GM23338 (cell line): Measurements from ENCODE around the gene SLC45A3. TPM values are rescaled to one million over a fixed set of nuclear protein-coding genes. Genes with fewer than 3 reads are reported as not detected.
A peak's percentile ranks its signal among the peaks of the same experiment; 100 is the strongest.

Source experiments
- ATAC-seq: fragments of 200-7000 bp; cut with Tn5 transposase; 3 replicates; pipeline ENCODE4 v1.9.1; 2020
- DNase-seq: peaks from one replicate; pipeline ENCODE4 v3.0.0-alpha.2; 2015; ENCODE audit warnings: low spot score
- H2AFZ ChIP-seq: fragments of 200-600 bp; sonication (generic); 2 replicates; pipeline ENCODE4 v1.8.0; 2016; ENCODE audit warnings: antibody characterized with exemption, mild to moderate bottlenecking, moderate library complexity
- H3F3A ChIP-seq: fragments of 200-600 bp; sonication (generic); replicated peaks from 2 replicates; pipeline ENCODE4 v1.8.0; 2017; ENCODE audit warnings: antibody characterized with exemption, mixed run types, low read depth
- H3K27ac ChIP-seq: fragments of 200-600 bp; sonication (generic); 2 replicates; pipeline ENCODE4 v1.6.1; 2016; ENCODE audit warnings: low read depth
- H3K27me3 ChIP-seq: fragments of 200-600 bp; sonication (generic); 2 replicates; pipeline ENCODE4 v1.8.0; 2016; ENCODE audit warnings: mild to moderate bottlenecking, mixed run types, moderate library complexity; ENCODE audit not compliant: insufficient read depth
- H3K36me3 ChIP-seq: fragments of 200-600 bp; sonication (generic); 2 replicates; pipeline ENCODE4 v1.8.0; 2016; ENCODE audit warnings: mild to moderate bottlenecking; ENCODE audit not compliant: insufficient read depth
- H3K4me1 ChIP-seq: fragments of 200-600 bp; sonication (generic); 2 replicates; pipeline ENCODE4 v1.8.0; 2016; ENCODE audit warnings: mild to moderate bottlenecking, moderate library complexity; ENCODE audit not compliant: insufficient read depth
- H3K4me2 ChIP-seq: fragments of 200-600 bp; sonication (generic); 2 replicates; pipeline ENCODE4 v1.7.1; 2017; ENCODE audit warnings: mixed run types
- H3K4me3 ChIP-seq: fragments of 200-600 bp; sonication (generic); 2 replicates; pipeline ENCODE4 v1.6.1; 2016; ENCODE audit warnings: mixed run types
- H3K79me2 ChIP-seq: fragments of 200-600 bp; sonication (generic); replicated peaks from 2 replicates; pipeline ENCODE4 v1.8.0; 2017; ENCODE audit warnings: mild to moderate bottlenecking; ENCODE audit not compliant: insufficient read depth
- H3K9me2 ChIP-seq: fragments of 200-600 bp; sonication (generic); 2 replicates; pipeline ENCODE4 v1.8.0; 2017; ENCODE audit not compliant: insufficient read depth
- H4K20me1 ChIP-seq: fragments of 200-600 bp; sonication (generic); replicated peaks from 2 replicates; pipeline ENCODE4 v1.8.0; 2017; ENCODE audit warnings: mild to moderate bottlenecking; ENCODE audit not compliant: insufficient read depth
- H3K27ac Mint-ChIP-seq: 2 replicates; pipeline ENCODE4 v1.8.0; 2020; ENCODE audit warnings: inconsistent platforms, mild to moderate bottlenecking, moderate library complexity, mixed read lengths
- H3K27me3 Mint-ChIP-seq: 3 replicates; pipeline ENCODE4 v1.8.0; 2022; ENCODE audit warnings: low read depth, mild to moderate bottlenecking, moderate library complexity, mixed read lengths, inconsistent platforms; ENCODE audit not compliant: insufficient read depth, poor library complexity
- H3K36me3 Mint-ChIP-seq: 3 replicates; pipeline ENCODE4 v1.8.0; 2021; ENCODE audit warnings: low read depth, mild to moderate bottlenecking, inconsistent platforms, moderate library complexity, mixed read lengths
- H3K4me1 Mint-ChIP-seq: 3 replicates; pipeline ENCODE4 v1.8.0; 2020; ENCODE audit warnings: mild to moderate bottlenecking, inconsistent platforms, mixed read lengths
- H3K4me3 Mint-ChIP-seq: 3 replicates; pipeline ENCODE4 v1.8.0; 2021; ENCODE audit warnings: moderate library complexity, mild to moderate bottlenecking, inconsistent platforms, mixed read lengths
- H3K9me3 Mint-ChIP-seq: 3 replicates; pipeline ENCODE4 v1.8.0; 2020; ENCODE audit warnings: moderate library complexity, mild to moderate bottlenecking, inconsistent platforms, mixed read lengths
- CREB1 ChIP-seq: fragments of 250-450 bp; sonication (Bioruptor Pico); IDR thresholded peaks from 2 replicates; pipeline ENCODE4 v1.5.0; 2020; ENCODE audit warnings: low read depth, mild to moderate bottlenecking, moderate library complexity
- EZH2 ChIP-seq: fragments of 200-600 bp; sonication (generic); IDR thresholded peaks from one replicate; pipeline ENCODE4 v1.8.0; 2017; ENCODE audit warnings: antibody characterized with exemption, mild to moderate bottlenecking, low read depth; ENCODE audit not compliant: unreplicated experiment
- EZH2phosphoT487 ChIP-seq: fragments of 200-600 bp; sonication (generic); IDR thresholded peaks from one replicate; pipeline ENCODE4 v1.8.1; 2018; ENCODE audit warnings: antibody characterized with exemption; ENCODE audit not compliant: unreplicated experiment
- JUNB ChIP-seq: IDR thresholded peaks from one replicate; pipeline ENCODE4 v1.6.1; 2016; ENCODE audit warnings: antibody characterized with exemption; ENCODE audit not compliant: unreplicated experiment
- NANOG ChIP-seq: IDR thresholded peaks from 2 replicates; pipeline ENCODE4 v1.6.1; 2016; ENCODE audit warnings: antibody characterized with exemption, borderline replicate concordance
- POLR2AphosphoS5 ChIP-seq: IDR thresholded peaks from 2 replicates; pipeline ENCODE4 v1.6.1; 2016; ENCODE audit warnings: antibody characterized with exemption, low read depth
- STAT1 ChIP-seq: IDR thresholded peaks from one replicate; pipeline ENCODE4 v1.6.1; 2016; ENCODE audit warnings: antibody characterized with exemption; ENCODE audit not compliant: unreplicated experiment
- ZNF114 ChIP-seq: fragments of 250-450 bp; sonication (Bioruptor Pico); IDR thresholded peaks from 2 replicates; pipeline ENCODE4 v1.5.0; 2020; ENCODE audit warnings: mild to moderate bottlenecking, moderate library complexity
- ZNF331 ChIP-seq: fragments of 250-450 bp; sonication (Bioruptor Pico); IDR thresholded peaks from 2 replicates; pipeline ENCODE4 v1.5.0; 2020; ENCODE audit warnings: low read depth, mild to moderate bottlenecking, moderate library complexity
- polyA plus RNA-seq: library from polyadenylated mRNA; unstranded; fragments of >200 nt; fragmentation: Nextera tagmentation; extraction: Ambion mirVana; gene quantifications from 2 replicates; pipeline ENCODE4 v1.2.1, GENCODE V29; 2016
- total RNA-seq: library from RNA; depleted of rRNA; stranded (reverse); fragments of >200 nt; shearing (Covaris generic); gene quantifications from 2 replicates; pipeline ENCODE4 v1.2.3, GENCODE V29; 2014
- TF ChIP-seq, protein P1 (sequence below): IDR thresholded peaks from one replicate; pipeline ENCODE4 v1.6.1; 2018; ENCODE audit warnings: antibody characterized with exemption; ENCODE audit not compliant: unreplicated experiment
- TF ChIP-seq, protein P2 (sequence below): IDR thresholded peaks from 2 replicates; pipeline ENCODE4 v1.6.1; 2016; ENCODE audit warnings: antibody characterized with exemption
- TF ChIP-seq, protein P3 (sequence below), 2 experiments: fragments of 200-600 bp in 1 of 2; sonication (generic) in 1 of 2; conservative IDR thresholded peaks; 2 replicates each; pipeline versions ENCODE4 v1.5.1 to v1.6.1; 2016 to 2017; ENCODE audit warnings: antibody characterized with exemption in 2 of 2, low read depth in 2 of 2, mild to moderate bottlenecking in 2 of 2, moderate library complexity in 1 of 2
- TF ChIP-seq, protein P4 (sequence below): fragments of 250-450 bp; sonication (Bioruptor Pico); IDR thresholded peaks from 2 replicates; pipeline ENCODE4 v1.5.0; 2020; ENCODE audit warnings: mild to moderate bottlenecking, moderate library complexity

SLC45A3 gene
- total and polyA plus RNA-seq, 2 experiments from 2014 or later: 4.7 to 16.0 TPM

DNA sequence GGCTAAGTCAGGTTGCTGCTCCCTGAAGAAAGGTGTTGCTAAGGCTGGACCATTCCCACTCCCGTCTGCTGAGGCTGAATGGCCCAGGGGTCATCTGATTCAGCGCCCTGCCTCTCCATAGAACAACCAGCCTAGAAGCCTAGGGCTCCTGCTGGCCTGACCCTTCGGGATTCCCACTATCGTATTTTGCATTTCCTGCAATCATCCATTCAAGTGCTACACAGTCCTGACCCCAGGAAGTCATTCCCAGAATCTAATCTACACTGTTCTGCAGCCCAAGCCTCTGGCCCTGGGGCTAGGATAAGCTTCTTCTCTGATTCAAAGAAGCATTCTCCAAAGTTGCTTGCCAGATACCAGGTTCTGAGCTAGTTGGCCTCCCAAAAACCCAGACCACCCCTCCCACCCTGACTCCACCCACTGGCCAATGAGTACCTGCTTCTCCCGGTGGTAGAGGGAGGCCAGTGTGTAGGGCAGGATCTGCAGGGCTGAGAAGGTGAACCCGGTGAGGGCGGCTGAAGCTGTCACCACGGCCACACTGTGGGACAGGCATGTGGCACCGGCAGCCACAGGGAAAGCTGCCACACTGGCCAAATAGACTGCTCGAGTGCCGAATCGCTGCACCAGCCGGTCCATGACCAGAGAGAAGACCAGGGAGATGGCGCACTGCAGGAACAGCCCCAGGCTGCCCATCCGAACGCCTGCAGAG is 18.7 kb downstream of the SLC45A3 start:
- Histone ChIP-seq H2AFZ (no peak overlapping the region), H3K79me2 (peaks cover 7% of the 10 kb centered on the region; the same call in 1 of the 2 replicates), H4K20me1 (peaks cover 4% of the 10 kb centered on the region), H3K4me2 (no peak overlapping the region), H3K9me2 (no peaks in the 10 kb centered on the region), H3K27me3 (no peaks in the 10 kb centered on the region), H3K27ac (no peak overlapping the region), H3F3A (peaks cover 8% of the 10 kb centered on the region; the same call in 1 of the 2 replicates), H3K4me3 (no peak overlapping the region), H3K4me1 (peaks cover 8% of the 10 kb centered on the region; the same call in 1 of the 2 replicates), H3K36me3 (no peaks in the 10 kb centered on the region)
- ATAC-seq (peak; percentile 14), DNase-seq (no peak)
- no peak overlapping the region; the same call in 2 of the 3 replicates for H3K4me3 Mint-ChIP-seq
- TF ChIP-seq ZNF331 (CRISPR knock-in tag): no peak
- TF ChIP-seq EZH2phosphoT487: no peak
- TF ChIP-seq, protein P1, sequence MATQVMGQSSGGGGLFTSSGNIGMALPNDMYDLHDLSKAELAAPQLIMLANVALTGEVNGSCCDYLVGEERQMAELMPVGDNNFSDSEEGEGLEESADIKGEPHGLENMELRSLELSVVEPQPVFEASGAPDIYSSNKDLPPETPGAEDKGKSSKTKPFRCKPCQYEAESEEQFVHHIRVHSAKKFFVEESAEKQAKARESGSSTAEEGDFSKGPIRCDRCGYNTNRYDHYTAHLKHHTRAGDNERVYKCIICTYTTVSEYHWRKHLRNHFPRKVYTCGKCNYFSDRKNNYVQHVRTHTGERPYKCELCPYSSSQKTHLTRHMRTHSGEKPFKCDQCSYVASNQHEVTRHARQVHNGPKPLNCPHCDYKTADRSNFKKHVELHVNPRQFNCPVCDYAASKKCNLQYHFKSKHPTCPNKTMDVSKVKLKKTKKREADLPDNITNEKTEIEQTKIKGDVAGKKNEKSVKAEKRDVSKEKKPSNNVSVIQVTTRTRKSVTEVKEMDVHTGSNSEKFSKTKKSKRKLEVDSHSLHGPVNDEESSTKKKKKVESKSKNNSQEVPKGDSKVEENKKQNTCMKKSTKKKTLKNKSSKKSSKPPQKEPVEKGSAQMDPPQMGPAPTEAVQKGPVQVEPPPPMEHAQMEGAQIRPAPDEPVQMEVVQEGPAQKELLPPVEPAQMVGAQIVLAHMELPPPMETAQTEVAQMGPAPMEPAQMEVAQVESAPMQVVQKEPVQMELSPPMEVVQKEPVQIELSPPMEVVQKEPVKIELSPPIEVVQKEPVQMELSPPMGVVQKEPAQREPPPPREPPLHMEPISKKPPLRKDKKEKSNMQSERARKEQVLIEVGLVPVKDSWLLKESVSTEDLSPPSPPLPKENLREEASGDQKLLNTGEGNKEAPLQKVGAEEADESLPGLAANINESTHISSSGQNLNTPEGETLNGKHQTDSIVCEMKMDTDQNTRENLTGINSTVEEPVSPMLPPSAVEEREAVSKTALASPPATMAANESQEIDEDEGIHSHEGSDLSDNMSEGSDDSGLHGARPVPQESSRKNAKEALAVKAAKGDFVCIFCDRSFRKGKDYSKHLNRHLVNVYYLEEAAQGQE: no peak
- TF ChIP-seq, protein P2, sequence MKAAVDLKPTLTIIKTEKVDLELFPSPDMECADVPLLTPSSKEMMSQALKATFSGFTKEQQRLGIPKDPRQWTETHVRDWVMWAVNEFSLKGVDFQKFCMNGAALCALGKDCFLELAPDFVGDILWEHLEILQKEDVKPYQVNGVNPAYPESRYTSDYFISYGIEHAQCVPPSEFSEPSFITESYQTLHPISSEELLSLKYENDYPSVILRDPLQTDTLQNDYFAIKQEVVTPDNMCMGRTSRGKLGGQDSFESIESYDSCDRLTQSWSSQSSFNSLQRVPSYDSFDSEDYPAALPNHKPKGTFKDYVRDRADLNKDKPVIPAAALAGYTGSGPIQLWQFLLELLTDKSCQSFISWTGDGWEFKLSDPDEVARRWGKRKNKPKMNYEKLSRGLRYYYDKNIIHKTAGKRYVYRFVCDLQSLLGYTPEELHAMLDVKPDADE: no peak
- TF ChIP-seq, protein P3, sequence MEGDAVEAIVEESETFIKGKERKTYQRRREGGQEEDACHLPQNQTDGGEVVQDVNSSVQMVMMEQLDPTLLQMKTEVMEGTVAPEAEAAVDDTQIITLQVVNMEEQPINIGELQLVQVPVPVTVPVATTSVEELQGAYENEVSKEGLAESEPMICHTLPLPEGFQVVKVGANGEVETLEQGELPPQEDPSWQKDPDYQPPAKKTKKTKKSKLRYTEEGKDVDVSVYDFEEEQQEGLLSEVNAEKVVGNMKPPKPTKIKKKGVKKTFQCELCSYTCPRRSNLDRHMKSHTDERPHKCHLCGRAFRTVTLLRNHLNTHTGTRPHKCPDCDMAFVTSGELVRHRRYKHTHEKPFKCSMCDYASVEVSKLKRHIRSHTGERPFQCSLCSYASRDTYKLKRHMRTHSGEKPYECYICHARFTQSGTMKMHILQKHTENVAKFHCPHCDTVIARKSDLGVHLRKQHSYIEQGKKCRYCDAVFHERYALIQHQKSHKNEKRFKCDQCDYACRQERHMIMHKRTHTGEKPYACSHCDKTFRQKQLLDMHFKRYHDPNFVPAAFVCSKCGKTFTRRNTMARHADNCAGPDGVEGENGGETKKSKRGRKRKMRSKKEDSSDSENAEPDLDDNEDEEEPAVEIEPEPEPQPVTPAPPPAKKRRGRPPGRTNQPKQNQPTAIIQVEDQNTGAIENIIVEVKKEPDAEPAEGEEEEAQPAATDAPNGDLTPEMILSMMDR (conservative IDR thresholded peaks at IDR 0.05; ENCODE audit: low read depth in 2 of 2): no peak
- TF ChIP-seq ZNF114 (CRISPR knock-in tag): no peak
- TF ChIP-seq NANOG: no peak
- TF ChIP-seq, protein P4, sequence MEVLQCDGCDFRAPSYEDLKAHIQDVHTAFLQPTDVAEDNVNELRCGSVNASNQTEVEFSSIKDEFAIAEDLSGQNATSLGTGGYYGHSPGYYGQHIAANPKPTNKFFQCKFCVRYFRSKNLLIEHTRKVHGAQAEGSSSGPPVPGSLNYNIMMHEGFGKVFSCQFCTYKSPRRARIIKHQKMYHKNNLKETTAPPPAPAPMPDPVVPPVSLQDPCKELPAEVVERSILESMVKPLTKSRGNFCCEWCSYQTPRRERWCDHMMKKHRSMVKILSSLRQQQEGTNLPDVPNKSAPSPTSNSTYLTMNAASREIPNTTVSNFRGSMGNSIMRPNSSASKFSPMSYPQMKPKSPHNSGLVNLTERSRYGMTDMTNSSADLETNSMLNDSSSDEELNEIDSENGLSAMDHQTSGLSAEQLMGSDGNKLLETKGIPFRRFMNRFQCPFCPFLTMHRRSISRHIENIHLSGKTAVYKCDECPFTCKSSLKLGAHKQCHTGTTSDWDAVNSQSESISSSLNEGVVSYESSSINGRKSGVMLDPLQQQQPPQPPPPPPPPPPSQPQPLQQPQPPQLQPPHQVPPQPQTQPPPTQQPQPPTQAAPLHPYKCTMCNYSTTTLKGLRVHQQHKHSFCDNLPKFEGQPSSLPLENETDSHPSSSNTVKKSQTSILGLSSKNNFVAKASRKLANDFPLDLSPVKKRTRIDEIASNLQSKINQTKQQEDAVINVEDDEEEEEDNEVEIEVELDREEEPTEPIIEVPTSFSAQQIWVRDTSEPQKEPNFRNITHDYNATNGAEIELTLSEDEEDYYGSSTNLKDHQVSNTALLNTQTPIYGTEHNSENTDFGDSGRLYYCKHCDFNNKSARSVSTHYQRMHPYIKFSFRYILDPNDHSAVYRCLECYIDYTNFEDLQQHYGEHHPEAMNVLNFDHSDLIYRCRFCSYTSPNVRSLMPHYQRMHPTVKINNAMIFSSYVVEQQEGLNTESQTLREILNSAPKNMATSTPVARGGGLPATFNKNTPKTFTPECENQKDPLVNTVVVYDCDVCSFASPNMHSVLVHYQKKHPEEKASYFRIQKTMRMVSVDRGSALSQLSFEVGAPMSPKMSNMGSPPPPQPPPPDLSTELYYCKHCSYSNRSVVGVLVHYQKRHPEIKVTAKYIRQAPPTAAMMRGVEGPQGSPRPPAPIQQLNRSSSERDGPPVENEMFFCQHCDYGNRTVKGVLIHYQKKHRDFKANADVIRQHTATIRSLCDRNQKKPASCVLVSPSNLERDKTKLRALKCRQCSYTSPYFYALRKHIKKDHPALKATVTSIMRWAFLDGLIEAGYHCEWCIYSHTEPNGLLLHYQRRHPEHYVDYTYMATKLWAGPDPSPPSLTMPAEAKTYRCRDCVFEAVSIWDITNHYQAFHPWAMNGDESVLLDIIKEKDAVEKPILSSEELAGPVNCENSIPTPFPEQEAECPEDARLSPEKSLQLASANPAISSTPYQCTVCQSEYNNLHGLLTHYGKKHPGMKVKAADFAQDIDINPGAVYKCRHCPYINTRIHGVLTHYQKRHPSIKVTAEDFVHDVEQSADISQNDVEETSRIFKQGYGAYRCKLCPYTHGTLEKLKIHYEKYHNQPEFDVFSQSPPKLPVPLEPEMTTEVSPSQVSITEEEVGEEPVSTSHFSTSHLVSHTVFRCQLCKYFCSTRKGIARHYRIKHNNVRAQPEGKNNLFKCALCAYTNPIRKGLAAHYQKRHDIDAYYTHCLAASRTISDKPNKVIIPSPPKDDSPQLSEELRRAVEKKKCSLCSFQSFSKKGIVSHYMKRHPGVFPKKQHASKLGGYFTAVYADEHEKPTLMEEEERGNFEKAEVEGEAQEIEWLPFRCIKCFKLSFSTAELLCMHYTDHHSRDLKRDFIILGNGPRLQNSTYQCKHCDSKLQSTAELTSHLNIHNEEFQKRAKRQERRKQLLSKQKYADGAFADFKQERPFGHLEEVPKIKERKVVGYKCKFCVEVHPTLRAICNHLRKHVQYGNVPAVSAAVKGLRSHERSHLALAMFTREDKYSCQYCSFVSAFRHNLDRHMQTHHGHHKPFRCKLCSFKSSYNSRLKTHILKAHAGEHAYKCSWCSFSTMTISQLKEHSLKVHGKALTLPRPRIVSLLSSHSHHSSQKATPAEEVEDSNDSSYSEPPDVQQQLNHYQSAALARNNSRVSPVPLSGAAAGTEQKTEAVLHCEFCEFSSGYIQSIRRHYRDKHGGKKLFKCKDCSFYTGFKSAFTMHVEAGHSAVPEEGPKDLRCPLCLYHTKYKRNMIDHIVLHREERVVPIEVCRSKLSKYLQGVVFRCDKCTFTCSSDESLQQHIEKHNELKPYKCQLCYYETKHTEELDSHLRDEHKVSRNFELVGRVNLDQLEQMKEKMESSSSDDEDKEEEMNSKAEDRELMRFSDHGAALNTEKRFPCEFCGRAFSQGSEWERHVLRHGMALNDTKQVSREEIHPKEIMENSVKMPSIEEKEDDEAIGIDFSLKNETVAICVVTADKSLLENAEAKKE: no peak
- no peak for TF ChIP-seq STAT1
- TF ChIP-seq JUNB: no peak
- no peak for TF ChIP-seq EZH2
- no peak for TF ChIP-seq POLR2AphosphoS5
- no peak for TF ChIP-seq CREB1 (CRISPR knock-in tag)
- H3K36me3 Mint-ChIP-seq: peaks cover 6% of the 10 kb centered on the region; the same call in 2 of the 3 replicates
- peaks cover 54% of the 10 kb centered on the region for H3K4me1 Mint-ChIP-seq
- peak overlapping the region; percentile 68; the same call in 1 of the 2 replicates for H3K27ac Mint-ChIP-seq
- peaks cover 20% of the 10 kb centered on the region for H3K27me3 Mint-ChIP-seq
- H3K9me3 Mint-ChIP-seq: no peaks in the 10 kb centered on the region
